ENCODE data around the gene LMO7. TPM values are rescaled to one million over a fixed set of nuclear protein-coding genes. Genes with fewer than 3 reads are reported as not detected.

The LMO7 gene
- total and polyA plus RNA-seq, 2 of the 13 experiments (the other 11 are each of a cell fraction or from before 2014, with no cell fraction given) = 34.0 to 121 TPM

GRCh38 chr13:75760131-75761021 is 124.2 kb downstream of the LMO7 start (continued):
- TF ChIP-seq, protein P1, sequence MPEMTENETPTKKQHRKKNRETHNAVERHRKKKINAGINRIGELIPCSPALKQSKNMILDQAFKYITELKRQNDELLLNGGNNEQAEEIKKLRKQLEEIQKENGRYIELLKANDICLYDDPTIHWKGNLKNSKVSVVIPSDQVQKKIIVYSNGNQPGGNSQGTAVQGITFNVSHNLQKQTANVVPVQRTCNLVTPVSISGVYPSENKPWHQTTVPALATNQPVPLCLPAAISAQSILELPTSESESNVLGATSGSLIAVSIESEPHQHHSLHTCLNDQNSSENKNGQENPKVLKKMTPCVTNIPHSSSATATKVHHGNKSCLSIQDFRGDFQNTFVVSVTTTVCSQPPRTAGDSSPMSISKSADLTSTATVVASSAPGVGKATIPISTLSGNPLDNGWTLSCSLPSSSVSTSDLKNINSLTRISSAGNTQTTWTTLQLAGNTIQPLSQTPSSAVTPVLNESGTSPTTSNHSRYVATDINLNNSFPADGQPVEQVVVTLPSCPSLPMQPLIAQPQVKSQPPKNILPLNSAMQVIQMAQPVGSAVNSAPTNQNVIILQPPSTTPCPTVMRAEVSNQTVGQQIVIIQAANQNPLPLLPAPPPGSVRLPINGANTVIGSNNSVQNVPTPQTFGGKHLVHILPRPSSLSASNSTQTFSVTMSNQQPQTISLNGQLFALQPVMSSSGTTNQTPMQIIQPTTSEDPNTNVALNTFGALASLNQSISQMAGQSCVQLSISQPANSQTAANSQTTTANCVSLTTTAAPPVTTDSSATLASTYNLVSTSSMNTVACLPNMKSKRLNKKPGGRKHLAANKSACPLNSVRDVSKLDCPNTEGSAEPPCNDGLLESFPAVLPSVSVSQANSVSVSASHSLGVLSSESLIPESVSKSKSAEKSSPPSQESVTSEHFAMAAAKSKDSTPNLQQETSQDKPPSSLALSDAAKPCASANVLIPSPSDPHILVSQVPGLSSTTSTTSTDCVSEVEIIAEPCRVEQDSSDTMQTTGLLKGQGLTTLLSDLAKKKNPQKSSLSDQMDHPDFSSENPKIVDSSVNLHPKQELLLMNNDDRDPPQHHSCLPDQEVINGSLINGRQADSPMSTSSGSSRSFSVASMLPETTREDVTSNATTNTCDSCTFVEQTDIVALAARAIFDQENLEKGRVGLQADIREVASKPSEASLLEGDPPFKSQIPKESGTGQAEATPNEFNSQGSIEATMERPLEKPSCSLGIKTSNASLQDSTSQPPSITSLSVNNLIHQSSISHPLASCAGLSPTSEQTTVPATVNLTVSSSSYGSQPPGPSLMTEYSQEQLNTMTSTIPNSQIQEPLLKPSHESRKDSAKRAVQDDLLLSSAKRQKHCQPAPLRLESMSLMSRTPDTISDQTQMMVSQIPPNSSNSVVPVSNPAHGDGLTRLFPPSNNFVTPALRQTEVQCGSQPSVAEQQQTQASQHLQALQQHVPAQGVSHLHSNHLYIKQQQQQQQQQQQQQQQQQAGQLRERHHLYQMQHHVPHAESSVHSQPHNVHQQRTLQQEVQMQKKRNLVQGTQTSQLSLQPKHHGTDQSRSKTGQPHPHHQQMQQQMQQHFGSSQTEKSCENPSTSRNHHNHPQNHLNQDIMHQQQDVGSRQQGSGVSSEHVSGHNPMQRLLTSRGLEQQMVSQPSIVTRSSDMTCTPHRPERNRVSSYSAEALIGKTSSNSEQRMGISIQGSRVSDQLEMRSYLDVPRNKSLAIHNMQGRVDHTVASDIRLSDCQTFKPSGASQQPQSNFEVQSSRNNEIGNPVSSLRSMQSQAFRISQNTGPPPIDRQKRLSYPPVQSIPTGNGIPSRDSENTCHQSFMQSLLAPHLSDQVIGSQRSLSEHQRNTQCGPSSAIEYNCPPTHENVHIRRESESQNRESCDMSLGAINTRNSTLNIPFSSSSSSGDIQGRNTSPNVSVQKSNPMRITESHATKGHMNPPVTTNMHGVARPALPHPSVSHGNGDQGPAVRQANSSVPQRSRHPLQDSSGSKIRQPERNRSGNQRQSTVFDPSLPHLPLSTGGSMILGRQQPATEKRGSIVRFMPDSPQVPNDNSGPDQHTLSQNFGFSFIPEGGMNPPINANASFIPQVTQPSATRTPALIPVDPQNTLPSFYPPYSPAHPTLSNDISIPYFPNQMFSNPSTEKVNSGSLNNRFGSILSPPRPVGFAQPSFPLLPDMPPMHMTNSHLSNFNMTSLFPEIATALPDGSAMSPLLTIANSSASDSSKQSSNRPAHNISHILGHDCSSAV (CRISPR knock-in tag; IDR thresholded peaks at IDR 0.05; ENCODE audit: borderline replicate concordance) = no peak
- TF ChIP-seq ZNF33A (CRISPR knock-in tag; IDR thresholded peaks at IDR 0.05; ENCODE audit: borderline replicate concordance) = peak; percentile 40; the same call in 1 of the 2 replicates
- TF ChIP-seq ZBTB37 (CRISPR knock-in tag; IDR thresholded peaks at IDR 0.05) = no peak
- 0 out of 2 replicates have a peak, but pooled peaks have one; percentile 33 for TF ChIP-seq SKIL (CRISPR knock-in tag; IDR thresholded peaks at IDR 0.05; ENCODE audit: borderline replicate concordance)
- TF ChIP-seq GTF2F1 (IDR thresholded peaks at IDR 0.05; ENCODE audit: low read length) = no peak; the same call in 1 of the 2 replicates
- TF ChIP-seq ZMYM3 (CRISPR knock-in tag; IDR thresholded peaks at IDR 0.05) = peak; percentile 45; the same call in 1 of the 2 replicates
- TF ChIP-seq NRL (CRISPR knock-in tag; IDR thresholded peaks at IDR 0.05; ENCODE audit: borderline replicate concordance) = no peak
- TF ChIP-seq ZNF543 (CRISPR knock-in tag; IDR thresholded peaks at IDR 0.05) = no peak
- no peak for TF ChIP-seq KDM5B (CRISPR knock-in tag; IDR thresholded peaks at IDR 0.05; ENCODE audit: borderline replicate concordance)
- TF ChIP-seq ZNF777 (CRISPR knock-in tag; IDR thresholded peaks at IDR 0.05) = no peak
- no peak for TF ChIP-seq ZNF430 (CRISPR knock-in tag; IDR thresholded peaks at IDR 0.05)
- peak in 1 of 2 experiments; percentile 81; a peak in 3 of 4 replicates for TF ChIP-seq EP300 (IDR thresholded peaks at IDR 0.05; ENCODE audit: low read depth in 2 of 2, low read length in 2 of 2)
- TF ChIP-seq EP300 (CRISPR knock-in tag; IDR thresholded peaks at IDR 0.05; ENCODE audit: borderline replicate concordance) = peak; percentile 54; the same call in 1 of the 2 replicates
- TF ChIP-seq ZSCAN31 (CRISPR knock-in tag; IDR thresholded peaks at IDR 0.05; ENCODE audit: low read depth) = peak; percentile 83
- peak; percentile 96 for TF ChIP-seq DRAP1 (CRISPR knock-in tag; IDR thresholded peaks at IDR 0.05)

All from HepG2 (cell line).